HG03060 (cell line): ENCODE results near the gene PAGE3.

Source experiments
- ATAC-seq: cut with Tn5 transposase; IDR thresholded peaks from one replicate; pipeline ENCODE4 v1.9.1; 2021; ENCODE audit warnings: low read depth, moderate number of reproducible peaks; ENCODE audit not compliant: unreplicated experiment

The PAGE3 gene, protein sequence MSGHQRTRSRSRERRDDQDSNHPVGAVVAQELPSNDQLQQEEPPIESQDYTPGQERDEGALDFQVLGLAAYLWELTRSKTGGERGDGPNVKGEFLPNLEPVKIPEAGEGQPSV

DNA sequence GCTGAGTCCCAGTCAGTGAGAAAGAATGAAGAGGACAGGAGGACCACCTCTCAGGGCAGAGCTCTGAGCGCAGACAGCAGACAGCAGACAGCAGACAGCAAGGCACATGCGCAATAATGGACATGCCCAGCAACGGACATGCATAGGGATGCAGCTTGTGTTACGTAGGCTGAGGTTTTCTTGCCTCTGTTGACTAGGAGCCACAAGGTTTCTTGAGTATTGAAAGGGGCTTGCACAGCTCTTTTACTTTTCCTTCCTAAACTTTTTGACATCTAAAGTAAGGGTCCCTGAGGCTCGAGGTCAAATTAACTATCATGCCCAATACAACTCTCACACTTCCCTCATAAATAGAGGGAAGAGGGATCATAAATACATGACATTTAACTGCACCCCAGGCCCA lies at the start of gene PAGE3:
TSS of gene PAGE3 (minus strand) at position 101 of the 400 bp plus-strand sequence. CDS start 1,013 bp downstream, outside the sequence.
- ATAC-seq, result no peak

DNA sequence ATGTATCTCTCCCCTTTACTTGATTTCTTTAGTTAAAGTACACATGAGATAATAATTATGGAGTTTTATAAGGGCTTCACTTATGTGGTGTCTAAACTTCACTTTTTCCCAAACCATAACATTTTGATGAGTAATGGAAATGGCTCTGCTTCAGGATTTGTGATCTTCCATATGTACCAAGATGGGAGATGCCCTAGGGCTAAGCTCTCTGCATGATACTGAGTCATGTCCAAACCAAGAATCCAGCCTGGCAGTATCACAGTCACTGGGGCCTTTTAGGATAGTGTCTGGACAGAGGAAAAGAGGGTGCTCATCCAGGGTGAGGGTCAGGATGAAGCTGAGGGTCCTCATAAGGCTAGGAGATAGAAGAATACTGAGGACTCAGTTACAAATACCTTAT lies 47.9 kb upstream of the PAGE3 start:
- ATAC-seq, result no peak

DNA sequence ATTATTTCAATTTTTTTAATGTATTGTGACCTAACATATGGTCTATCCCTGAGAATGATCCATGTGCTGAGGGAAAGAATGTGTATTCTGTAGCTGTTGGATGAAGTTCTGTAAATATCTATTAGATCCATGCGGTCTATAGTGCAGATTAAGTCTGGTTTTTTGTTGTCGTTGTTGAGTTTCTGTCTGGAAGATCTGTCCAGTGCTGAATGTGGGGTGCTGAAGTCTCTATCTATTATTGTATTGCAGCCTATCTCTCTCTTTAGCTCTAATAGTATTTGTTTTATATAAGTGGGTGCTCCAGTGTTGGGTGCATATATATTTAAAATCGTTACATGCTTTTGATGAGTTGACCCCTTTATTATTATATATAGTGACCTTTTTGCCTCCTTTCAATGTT lies 26.2 kb upstream of the PAGE3 start:
- no peak for ATAC-seq

DNA sequence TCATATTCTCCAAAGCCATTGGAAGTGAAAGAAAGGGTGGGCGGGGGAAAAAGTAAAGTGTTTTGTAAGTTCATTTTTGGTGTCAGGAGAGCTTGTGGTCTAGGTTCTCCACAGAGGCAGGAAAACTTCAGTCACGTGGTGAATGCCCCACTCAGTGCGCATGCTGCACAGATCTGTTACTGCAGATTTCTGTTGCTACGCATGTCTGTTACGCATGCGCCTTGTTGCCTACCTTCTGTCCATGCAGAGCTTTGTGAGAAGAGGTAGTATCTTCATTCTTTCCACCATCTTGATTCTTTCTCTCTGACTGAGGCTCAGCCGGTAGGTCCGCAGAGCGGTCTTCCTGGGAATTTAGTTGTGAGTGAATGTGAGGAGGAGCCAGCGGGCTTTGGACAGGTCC lies 15.1 kb upstream of the PAGE3 start:
- no peak for ATAC-seq

DNA sequence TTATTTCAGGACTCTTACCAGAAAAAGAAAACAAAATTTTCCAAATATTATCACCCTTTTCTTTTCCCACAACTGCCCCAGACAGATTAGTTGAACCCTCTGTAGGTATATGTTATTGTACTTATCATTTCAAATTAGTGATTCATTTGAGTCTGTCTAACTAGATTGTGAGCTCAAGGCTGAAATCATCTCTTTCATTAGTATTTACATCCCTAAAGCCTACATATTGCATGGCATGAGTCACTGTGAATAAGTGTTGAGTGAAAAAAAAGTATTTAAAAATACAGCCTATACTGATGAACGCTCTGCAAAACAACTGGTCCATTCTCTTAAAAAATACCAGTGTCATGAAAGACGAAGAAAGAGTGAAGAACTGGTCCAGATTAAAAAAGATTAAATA lies 3.9 kb downstream of the PAGE3 start:
- no peak for ATAC-seq

DNA sequence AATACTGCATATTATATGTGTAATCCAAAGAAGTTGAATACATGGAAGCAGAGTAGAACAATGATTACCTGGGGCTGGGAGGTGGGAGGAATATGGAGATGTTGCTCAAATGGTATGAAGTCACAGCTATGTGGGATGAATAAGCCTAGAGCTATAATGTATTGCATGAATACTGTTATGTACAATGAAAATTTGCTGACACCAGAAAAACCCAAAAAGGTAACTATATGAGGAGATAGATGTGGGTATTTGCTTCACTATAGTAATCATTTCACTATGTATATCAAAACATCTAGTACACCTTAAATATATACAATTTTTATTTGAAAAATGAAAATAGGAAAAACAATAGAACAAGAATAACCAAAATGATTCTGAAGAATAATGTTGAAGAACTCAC lies 11.2 kb downstream of the PAGE3 start:
- no peak for ATAC-seq

DNA sequence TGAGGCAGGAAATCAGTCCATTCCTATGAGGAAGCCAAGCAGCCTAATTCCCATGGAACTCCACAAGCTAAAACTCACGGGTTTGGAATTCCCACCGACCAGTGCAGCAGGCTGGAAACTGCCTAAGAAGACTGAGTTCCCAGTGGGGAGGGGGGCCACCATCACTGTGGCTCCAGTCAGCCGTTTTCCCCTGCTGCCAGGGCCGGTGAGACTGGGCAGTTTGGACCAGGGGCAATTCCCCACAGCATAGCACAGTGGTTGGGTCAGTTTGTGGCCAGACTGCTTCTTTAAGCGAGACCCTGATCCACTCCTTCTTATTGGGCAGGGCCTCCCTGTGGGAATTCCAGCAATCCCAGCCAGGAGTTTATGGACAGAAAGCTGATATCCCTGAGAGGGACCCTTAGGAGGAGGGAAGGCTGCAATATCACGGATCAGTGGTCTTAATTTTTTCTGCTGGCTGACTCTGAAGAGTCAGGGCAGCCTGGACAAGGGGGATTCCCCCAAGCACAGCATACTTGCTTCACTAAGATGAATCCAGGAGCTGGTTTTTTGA lies 23.9 kb downstream of the PAGE3 start:
- no peak for ATAC-seq

DNA sequence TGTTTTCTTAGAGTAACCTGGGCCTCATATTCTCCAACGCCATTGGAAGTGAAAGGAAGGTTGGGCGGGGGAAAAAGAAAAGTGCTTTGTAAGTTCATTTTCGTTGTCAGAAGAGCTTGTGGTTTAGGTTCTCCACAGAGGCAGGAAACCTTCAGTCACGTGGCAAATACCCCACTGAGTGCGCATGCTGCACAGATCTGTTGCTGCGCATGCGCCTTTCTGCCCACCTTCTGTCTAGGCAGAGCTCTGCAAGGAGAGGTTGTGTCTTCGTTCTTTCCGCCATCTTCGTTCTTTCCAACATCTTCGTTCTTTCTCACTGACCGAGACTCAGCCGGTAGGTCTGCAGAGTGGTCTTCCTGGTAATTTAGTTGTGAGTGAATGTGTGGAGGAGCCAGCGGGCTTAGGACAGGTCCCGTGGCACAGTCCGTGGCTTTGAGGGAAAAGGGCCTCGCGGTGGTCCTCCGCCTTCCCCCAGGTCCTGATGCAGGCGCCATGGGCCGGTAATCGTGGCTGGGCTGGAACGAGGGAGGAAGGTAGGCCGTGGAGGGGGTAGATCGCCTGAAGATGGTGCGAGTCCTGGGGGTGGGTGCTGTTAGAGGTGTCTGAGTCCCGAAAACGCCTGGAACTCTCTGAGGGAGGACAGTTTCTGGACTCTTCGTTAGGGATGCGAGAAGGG lies 44.5 kb downstream of the PAGE3 start, which contains the start of gene PAGE5:
TSS of gene PAGE5 (plus strand) at position 228 of the 676 bp plus-strand sequence. CDS start 1,037 bp downstream, outside the sequence.
- ATAC-seq, result no peak

DNA sequence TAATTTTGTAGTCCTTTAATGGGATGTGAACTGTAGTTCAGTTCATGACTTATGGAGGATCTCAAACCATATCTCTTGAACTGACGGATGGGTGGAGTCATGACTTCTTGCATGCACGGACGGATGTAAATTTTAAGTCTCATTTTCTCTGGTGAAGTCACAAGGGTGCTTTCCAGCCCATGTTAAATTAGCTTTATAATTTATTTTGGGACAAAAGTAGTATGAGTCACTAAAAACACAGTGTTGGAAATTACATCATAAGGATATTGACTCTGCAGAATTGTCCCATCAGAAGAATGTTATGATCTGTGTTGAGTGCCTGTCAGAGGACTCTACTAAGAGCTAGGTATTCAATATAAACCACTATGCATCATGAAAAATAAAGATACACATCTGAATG lies 51.3 kb downstream of the PAGE3 start:
- no peak for ATAC-seq

DNA sequence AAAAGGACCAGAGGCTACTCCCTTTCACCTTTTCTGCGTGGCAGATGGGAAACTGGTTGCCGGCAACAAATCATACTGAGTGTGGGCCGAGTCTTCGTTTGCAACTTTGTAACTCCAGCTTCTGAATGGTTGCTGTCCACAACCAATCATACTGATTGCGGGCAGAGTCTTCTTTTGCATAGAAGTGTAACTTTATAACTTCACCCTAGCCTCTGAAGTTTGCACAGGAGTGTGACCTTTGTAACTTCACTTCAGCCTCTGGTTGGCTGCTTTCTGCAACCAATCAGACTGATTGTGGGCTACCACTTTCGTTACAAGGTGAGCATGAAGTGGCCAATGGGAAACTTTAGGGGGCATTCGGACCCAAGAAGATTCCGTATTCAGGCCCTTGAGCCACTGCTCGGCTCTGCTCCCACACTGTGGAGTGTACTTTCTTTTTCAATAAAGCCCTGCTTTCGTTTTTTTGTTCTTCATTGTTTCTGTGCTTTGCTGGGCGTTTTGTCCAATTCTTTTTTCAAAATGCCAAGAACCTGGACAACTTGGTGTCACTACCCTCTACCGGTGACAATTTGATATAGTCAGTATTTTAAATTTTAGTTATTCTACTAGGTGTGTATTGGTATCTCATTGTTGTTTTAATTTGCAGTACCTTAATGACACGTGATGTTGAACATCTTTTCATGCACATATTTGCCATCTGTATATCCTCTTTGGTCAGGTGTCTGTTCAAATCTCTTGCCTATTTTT lies 53.6 kb downstream of the PAGE3 start:
- no peak for ATAC-seq
